GM12875 (cell line): ENCODE results near the gene NCAPD2.

ENCODE experiments used
- H3K4me3 ChIP-seq: one replicate; pipeline ENCODE4 v1.5.1; 2011; ENCODE audit warnings: low read depth, low read length, control low read depth
- CTCF ChIP-seq: IDR thresholded peaks from 2 replicates; pipeline ENCODE4 v1.5.1; 2011; ENCODE audit warnings: low read depth, mild to moderate bottlenecking, control low read depth, inconsistent platforms, low read length, moderate library complexity, borderline replicate concordance; ENCODE audit not compliant: insufficient read depth

Gene NCAPD2

GRCh38 chr12:6537580-6538419, 43.9 kb downstream of the NCAPD2 start:
- H3K4me3 ChIP-seq = peak overlapping the region; percentile 93
- peak; percentile 72 for TF ChIP-seq CTCF

GRCh38 chr12:6538420-6539313, 44.8 kb downstream of the NCAPD2 start:
- no peak overlapping the region for H3K4me3 ChIP-seq
- TF ChIP-seq CTCF = no peak

- TF ChIP-seq CTCF = no peak
- H3K4me3 ChIP-seq = no peak overlapping the region
These were observed 45.4 kb downstream of the NCAPD2 start for GRCh38 chr12:6539314-6539682.

GRCh38 chr12:6539707-6540134, 45.8 kb downstream of the NCAPD2 start:
- TF ChIP-seq CTCF = no peak
- H3K4me3 ChIP-seq = no peak overlapping the region

- peak overlapping the region; percentile 5 for H3K4me3 ChIP-seq
- 0 out of 2 replicates have a peak, but pooled peaks have one; percentile 5 for TF ChIP-seq CTCF
These were observed 46.4 kb downstream of the NCAPD2 start for GRCh38 chr12:6540181-6540877.

- H3K4me3 ChIP-seq = no peak overlapping the region
- TF ChIP-seq CTCF = no peak
These were observed 47.7 kb downstream of the NCAPD2 start for GRCh38 chr12:6541371-6542165.
